ENCODE measurements around the gene ARF5. TPM values are rescaled to one million over a fixed set of nuclear protein-coding genes. Genes with fewer than 3 reads are reported as not detected.
"Not testable (repeated sequence)": the region's sequence is repeated elsewhere in the genome, so short reads cannot be mapped to it uniquely, and the experiment has no call there.

The ARF5 gene
- polyA plus RNA-seq (ENCODE audit: insufficient read depth in 1 of 5, insufficient read length in 5 of 5, low replicate concordance in 1 of 5), result 100 to 1,000 TPM; 178 to 266 (median 194) TPM
- long read RNA-seq, donor 1, transcript ARF5-206 (5 exons, 566 nt), result minor isoform, 7 of 260 reads
- long read RNA-seq, donor 1, transcript ARF5-201 (6 exons, 1,103 nt), result major isoform, 191 of 260 reads
- long read RNA-seq, donor 1, transcript ARF5-204 (5 exons, 1,509 nt), result minor isoform, 7 of 260 reads
- long read RNA-seq, donor 1, partial matches to known transcripts, result 55 of 260 reads
- long read RNA-seq, donor 1, other reads (novel, unspliced or antisense), result 0 of 260 reads
- long read RNA-seq, donor 2, transcript ARF5-201 (6 exons, 1,103 nt), result major isoform, 120 of 221 reads
- long read RNA-seq, donor 2, partial matches to known transcripts, result 97 of 221 reads
- long read RNA-seq, donor 2, other reads (novel, unspliced or antisense), result 0 of 221 reads
- long read RNA-seq, donor 3, transcript ARF5-201 (6 exons, 1,103 nt), result major isoform, 135 of 194 reads
- long read RNA-seq, donor 3, transcript ARF5-204 (5 exons, 1,509 nt), result minor isoform, 9 of 194 reads
- long read RNA-seq, donor 3, partial matches to known transcripts, result 48 of 194 reads
- long read RNA-seq, donor 3, other reads (novel, unspliced or antisense), result 0 of 194 reads
- long read RNA-seq, donor 4, transcript ARF5-201 (6 exons, 1,103 nt), result major isoform, 68 of 79 reads
- long read RNA-seq, donor 4, partial matches to known transcripts, result 9 of 79 reads
- long read RNA-seq, donor 4, other reads (novel, unspliced or antisense), result 0 of 79 reads
- long read RNA-seq, donor 5, transcript ARF5-201 (6 exons, 1,103 nt), result major isoform, 196 of 241 reads
- long read RNA-seq, donor 5, partial matches to known transcripts, result 41 of 241 reads
- long read RNA-seq, donor 5, other reads (novel, unspliced or antisense), result 0 of 241 reads
- long read RNA-seq, donor 6, transcript ARF5-201 (6 exons, 1,103 nt), result major isoform, 173 of 218 reads
- long read RNA-seq, donor 6, transcript ARF5-204 (5 exons, 1,509 nt), result minor isoform, 6 of 218 reads
- long read RNA-seq, donor 6, partial matches to known transcripts, result 39 of 218 reads
- long read RNA-seq, donor 6, other reads (novel, unspliced or antisense), result 0 of 218 reads
- long read RNA-seq, donor 7, transcript ARF5-201 (6 exons, 1,103 nt), result major isoform, 120 of 222 reads
- long read RNA-seq, donor 7, partial matches to known transcripts, result 99 of 222 reads
- long read RNA-seq, donor 7, other reads (novel, unspliced or antisense), result 0 of 222 reads
- long read RNA-seq, donor 8, transcript ARF5-201 (6 exons, 1,103 nt), result major isoform, 67 of 162 reads
- long read RNA-seq, donor 8, partial matches to known transcripts, result 89 of 162 reads
- long read RNA-seq, donor 8, other reads (novel, unspliced or antisense), result 0 of 162 reads

GRCh38 chr7:127588019-127588696 lies at the start of gene ARF5:
Gene ARF5 (plus strand): TSS chr7:127588411. CDS start chr7:127588499, 88 bp downstream.
- DNase-seq, result peak; percentile 89 to 90

GRCh38 chr7:127539116-127539515 lies 49.1 kb upstream of the ARF5 start:
- no peak for DNase-seq

DNA sequence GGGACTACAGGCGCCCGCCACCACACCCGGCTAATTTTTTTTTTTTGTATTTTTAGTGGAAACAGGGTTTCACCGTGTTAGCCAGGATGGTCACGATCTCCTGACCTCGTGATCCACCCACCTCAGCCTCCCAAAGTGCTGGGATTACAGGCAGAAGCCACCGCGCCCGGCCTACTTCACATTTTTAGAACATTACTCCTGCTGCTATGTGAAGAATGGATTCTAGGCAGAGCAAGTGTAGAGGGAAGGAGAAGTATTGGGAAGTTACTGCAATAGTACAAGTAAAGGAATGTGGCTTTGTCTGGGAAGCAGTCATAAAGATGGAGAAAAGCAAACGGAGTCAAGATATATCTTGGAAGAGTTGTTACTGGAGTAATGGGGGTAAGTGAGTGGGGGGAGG lies 47.8 kb upstream of the ARF5 start:
- not testable (repeated sequence) for DNase-seq

- no peak for DNase-seq
Observed at GRCh38 chr7:127541548-127541947, 46.7 kb upstream of the ARF5 start.

GRCh38 chr7:127546313-127546712 lies 41.9 kb upstream of the ARF5 start:
- DNase-seq, result no peak

- no peak for DNase-seq
Observed at GRCh38 chr7:127550247-127550646, 38.0 kb upstream of the ARF5 start.

DNA sequence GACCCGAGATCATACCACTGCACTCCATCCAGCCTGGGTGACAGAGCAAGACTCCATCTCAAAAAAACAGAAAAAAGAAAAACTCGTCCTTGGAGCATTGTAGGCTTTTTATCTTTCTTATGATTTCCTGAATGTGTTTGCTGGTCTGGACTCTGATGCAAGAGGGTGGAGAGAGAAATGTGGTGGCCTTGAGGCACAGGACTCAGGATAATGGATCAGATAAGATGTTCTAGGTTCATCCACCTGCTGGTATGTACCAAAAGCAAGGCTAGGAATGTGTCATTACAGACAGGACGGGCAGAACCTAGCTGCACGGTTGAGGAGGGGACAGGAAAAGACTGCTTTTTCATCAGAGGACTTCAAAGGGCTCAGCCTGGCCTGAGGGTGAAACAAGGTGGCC lies 36.3 kb upstream of the ARF5 start:
- no peak for DNase-seq

GRCh38 chr7:127556404-127556803 lies 31.8 kb upstream of the ARF5 start:
- DNase-seq, result no peak

DNA sequence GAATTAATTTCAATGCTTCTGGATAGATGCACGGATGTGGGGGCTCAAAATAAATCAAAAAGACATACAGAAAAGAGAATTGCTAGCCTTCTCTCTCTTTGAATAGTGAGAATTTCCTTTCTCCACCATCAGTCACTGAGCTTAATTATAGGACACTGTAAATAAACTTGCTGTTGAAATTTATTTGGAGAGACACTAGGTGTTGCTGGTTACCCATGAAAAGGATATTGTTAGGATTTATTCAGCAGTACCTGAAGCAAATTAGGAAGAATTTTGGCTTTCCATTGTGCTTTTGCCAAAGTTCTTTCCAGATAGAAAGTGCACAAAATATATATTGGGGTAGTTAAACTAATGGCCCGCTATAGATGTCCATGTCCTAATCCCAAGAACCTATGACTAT lies 30.4 kb upstream of the ARF5 start:
- no peak for DNase-seq

DNA sequence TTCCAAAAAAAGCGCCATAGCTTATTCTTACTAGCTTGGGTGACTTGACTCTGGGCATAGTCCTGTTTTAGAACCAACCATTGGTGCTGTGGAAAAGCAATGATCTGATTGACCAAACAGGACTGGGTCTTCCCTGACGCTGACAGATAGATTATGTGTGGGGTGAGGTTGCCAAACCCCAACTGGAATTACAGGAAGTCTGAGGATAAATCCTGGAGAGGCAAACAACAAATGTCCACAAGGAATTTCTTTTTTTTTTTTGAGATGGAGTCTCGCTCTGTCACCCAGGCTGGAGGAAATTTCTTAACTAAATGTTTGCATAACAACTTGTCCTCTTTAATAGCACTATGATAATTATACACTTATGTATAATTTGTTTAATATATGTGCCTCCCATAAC lies 22.0 kb upstream of the ARF5 start:
- no peak for DNase-seq

- DNase-seq, result not testable (repeated sequence)
Observed at GRCh38 chr7:127568034-127568433, 20.2 kb upstream of the ARF5 start.

GRCh38 chr7:127571741-127572505 lies 16.3 kb upstream of the ARF5 start:
- no peak for DNase-seq

DNA sequence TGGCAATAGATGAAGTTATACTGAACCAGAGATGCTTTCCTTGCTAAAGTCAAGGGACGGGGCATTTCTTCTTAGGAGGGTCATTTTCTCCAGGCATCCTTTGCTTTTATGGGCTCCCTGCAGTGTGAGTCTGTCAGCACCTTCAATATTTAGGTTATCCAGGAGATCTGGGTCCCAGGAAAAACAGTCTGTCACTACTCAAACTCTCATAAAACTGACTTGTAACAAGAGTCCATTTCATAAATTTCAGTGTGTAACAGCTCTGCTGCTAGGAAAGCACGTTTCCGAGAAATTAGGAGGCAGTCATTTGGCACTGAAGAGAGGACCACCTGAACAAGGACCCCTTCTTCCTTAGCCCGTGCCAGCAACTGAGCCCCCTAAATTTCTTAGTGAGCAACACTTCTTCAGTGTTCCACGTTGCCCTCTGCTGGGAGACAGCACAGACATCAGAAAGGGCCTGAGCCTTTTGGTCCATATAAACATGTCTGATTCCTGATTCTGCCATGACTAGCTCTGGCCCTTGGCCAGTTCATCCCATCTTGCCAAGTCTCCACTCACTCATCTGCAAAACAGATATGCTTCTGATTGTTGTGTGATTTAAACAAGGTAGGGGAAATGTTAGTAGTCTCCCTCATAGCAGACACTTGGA lies 10.1 kb upstream of the ARF5 start:
- no peak for DNase-seq

- no peak for DNase-seq
Observed at GRCh38 chr7:127578711-127579275, 9.4 kb upstream of the ARF5 start.

GRCh38 chr7:127580612-127581011 lies 7.6 kb upstream of the ARF5 start:
- DNase-seq, result no peak

GRCh38 chr7:127581716-127582115 lies 6.5 kb upstream of the ARF5 start:
- DNase-seq, result no peak

- no peak for DNase-seq
Observed at GRCh38 chr7:127582361-127582760, 5.8 kb upstream of the ARF5 start.

GRCh38 chr7:127584648-127585043 lies 3.6 kb upstream of the ARF5 start:
- no peak for DNase-seq

Measured in right lung (tissue), 10 donors.